Activated B cell treated with CpG ODN at 0.5 μM for 24 hours (primary cell): Measurements from ENCODE around the gene CSGALNACT2. TPM values are rescaled to one million over a fixed set of nuclear protein-coding genes. Genes with fewer than 3 reads are reported as not detected.

Experiments used
- ATAC-seq: fragments of 200-7000 bp; cut with Tn5 transposase; one replicate; pipeline ENCODE4 v1.10.0; 2021; ENCODE audit warnings: low read depth, mild to moderate bottlenecking, moderate library complexity
- CTCF ChIA-PET: fragments of 350-600 bp; sonication (Branson Sonifier 250); formaldehyde crosslinking; loops from one replicate; lab custom pipeline; 2021; ENCODE audit warnings: antibody characterized with exemption; lab: Charles Lee
- POLR2A ChIA-PET: fragments of 350-600 bp; sonication (Branson Sonifier 250); formaldehyde crosslinking; loops from one replicate; lab custom pipeline; 2021; ENCODE audit warnings: antibody characterized with exemption; lab: Charles Lee
- DNase-seq: peaks from one replicate; pipeline ENCODE4 v3.0.0; 2022
- H3K27ac Mint-ChIP-seq: one replicate; pipeline ENCODE4 v1.8.0; 2020; ENCODE audit warnings: mixed read lengths
- H3K27me3 Mint-ChIP-seq: one replicate; pipeline ENCODE4 v1.8.0; 2021; ENCODE audit warnings: mixed read lengths
- H3K36me3 Mint-ChIP-seq: one replicate; pipeline ENCODE4 v1.8.0; 2021; ENCODE audit warnings: low read depth, mixed read lengths
- H3K4me1 Mint-ChIP-seq: one replicate; pipeline ENCODE4 v1.8.0; 2021; ENCODE audit warnings: mixed read lengths
- H3K4me3 Mint-ChIP-seq: one replicate; pipeline ENCODE4 v1.8.0; 2020; ENCODE audit warnings: mild to moderate bottlenecking, mixed read lengths
- H3K9me3 Mint-ChIP-seq: one replicate; pipeline ENCODE4 v1.8.0; 2020; ENCODE audit warnings: mixed read lengths
- CTCF ChIP-seq: fragments of 200-600 bp; IDR thresholded peaks from one replicate; pipeline ENCODE4 v1.8.0; 2022; ENCODE audit warnings: antibody characterized with exemption, mild to moderate bottlenecking
- intact Hi-C: fragments of 100-400 bp; cut with micrococcal nuclease; formaldehyde crosslinking; loops from one replicate; pipeline ENCODE4 v1.15.1; 2024
- total RNA-seq: library from RNA; stranded (reverse); gene quantifications from 2 replicates; pipeline ENCODE4 v1.2.3, GENCODE V29; 2022

CSGALNACT2 gene
- total RNA-seq, 1 donor from 2014 or later = 17.4 TPM

- Mint-ChIP-seq H3K4me3 (no peak overlapping the region), H3K27ac (no peak overlapping the region), H3K36me3 (no peaks in the 10 kb centered on the region), H3K27me3 (peaks cover 21% of the 10 kb centered on the region), H3K4me1 (peaks cover 17% of the 10 kb centered on the region), H3K9me3 (no peaks in the 10 kb centered on the region)
- CTCF ChIA-PET = interaction anchor here (0.9 kb wide), 1 partner anchor 25 kb away, joined by 3 read pairs; no protein-coding TSS in a partner anchor
- ATAC-seq (no peak), DNase-seq (no peak)
- POLR2A ChIA-PET = interaction anchor here (0.5 to 2.3 kb wide), 4 partner anchors 14 to 302 kb away, joined by 3 to 6 read pairs (median 5); partner anchors contain the start of gene HNRNPF
- TF ChIP-seq CTCF = no peak
- intact Hi-C loops = loop anchor here (10.0 kb wide), 1 partner anchor 472 kb away; the partner anchor contains the start of gene ZNF33B
Observed at GRCh38 chr10:43106256-43107091, 31.8 kb upstream of the CSGALNACT2 start.

GRCh38 chr10:43108951-43109350 lies 29.3 kb upstream of the CSGALNACT2 start:
- POLR2A ChIA-PET = no interaction called here
- TF ChIP-seq CTCF = no peak
- DNase-seq (no peak), ATAC-seq (no peak)
- CTCF ChIA-PET = no interaction called here
- Mint-ChIP-seq H3K36me3 (no peaks in the 10 kb centered on the region), H3K9me3 (no peaks in the 10 kb centered on the region), H3K27ac (no peak overlapping the region), H3K27me3 (peaks cover 2% of the 10 kb centered on the region), H3K4me1 (peaks cover 17% of the 10 kb centered on the region), H3K4me3 (no peak overlapping the region)
- intact Hi-C loops = loop anchor here (10.0 kb wide), 1 partner anchor 474 kb away; the partner anchor contains the start of gene ZNF33B

GRCh38 chr10:43109671-43110249 lies 28.5 kb upstream of the CSGALNACT2 start:
- no peaks in the 10 kb centered on the region for H3K9me3 Mint-ChIP-seq
- CTCF ChIA-PET = no interaction called here
- peaks cover 16% of the 10 kb centered on the region for H3K4me1 Mint-ChIP-seq
- DNase-seq (no peak), ATAC-seq (no peak)
- POLR2A ChIA-PET = no interaction called here
- H3K36me3 Mint-ChIP-seq = no peaks in the 10 kb centered on the region
- intact Hi-C loops = loop anchor here (10.0 kb wide), 1 partner anchor 475 kb away; the partner anchor contains the start of gene ZNF33B
- no peak overlapping the region for H3K27ac Mint-ChIP-seq
- H3K4me3 Mint-ChIP-seq = no peak overlapping the region
- H3K27me3 Mint-ChIP-seq = no peaks in the 10 kb centered on the region
- TF ChIP-seq CTCF = no peak

- Mint-ChIP-seq H3K27ac (no peak overlapping the region), H3K9me3 (no peaks in the 10 kb centered on the region), H3K4me1 (peaks cover 12% of the 10 kb centered on the region), H3K36me3 (no peaks in the 10 kb centered on the region), H3K4me3 (no peak overlapping the region), H3K27me3 (no peaks in the 10 kb centered on the region)
- TF ChIP-seq CTCF = no peak
- DNase-seq (no peak), ATAC-seq (no peak)
- intact Hi-C loops = no loop called here
- CTCF ChIA-PET = no interaction called here
- POLR2A ChIA-PET = no interaction called here
Observed at GRCh38 chr10:43110338-43111071, 27.7 kb upstream of the CSGALNACT2 start.
